Measurements from ENCODE around the gene PRKD2. TPM values are rescaled to one million over a fixed set of nuclear protein-coding genes. Genes with fewer than 3 reads are reported as not detected.

Gene PRKD2
- total and polyA plus RNA-seq, 2 donors (not counting 1 experiment from before 2014, with no cell fraction given) = 8.1 to 11.6 TPM

GRCh38 chr19:46726551-46726950 lies 9.6 kb upstream of the PRKD2 start:
- no peaks in the 10 kb centered on the region for H3K27me3 ChIP-seq (ENCODE audit: control insufficient read depth, insufficient read depth, low read length)
- no peak overlapping the region for H3K4me2 ChIP-seq (ENCODE audit: extremely low read depth, insufficient read depth, low read length)
- H3K79me2 ChIP-seq (ENCODE audit: control insufficient read depth, insufficient read depth, low read length) = peaks cover 14% of the 10 kb centered on the region
- DNase-seq (ENCODE audit: low read depth in 2 of 2) = no peak
- H3K9ac ChIP-seq (ENCODE audit: insufficient read depth, low read length) = no peak overlapping the region
- H3K4me3 ChIP-seq (replicated peaks in 1 of 4; ENCODE audit: control extremely low read depth in 1 of 4, insufficient read depth in 1 of 4, low read depth in 3 of 4, low read length in 4 of 4) = no peak overlapping the region
- peaks cover 57% of the 10 kb centered on the region for H3K36me3 ChIP-seq (ENCODE audit: control insufficient read depth, insufficient read depth, low read length)
- H3K9me3 ChIP-seq (ENCODE audit: control insufficient read depth, insufficient read depth, low read depth, low read length) = no peaks in the 10 kb centered on the region
- TF ChIP-seq CTCF (conservative IDR thresholded peaks at IDR 0.05 in 1 of 2, IDR thresholded peaks at IDR 0.05 in 1 of 2; ENCODE audit: low read depth in 1 of 2, low read length in 2 of 2) = no peak
- no peak for TF ChIP-seq EZH2 (IDR thresholded peaks at IDR 0.05; ENCODE audit: low read length, missing control alignments)
- no peak overlapping the region for H3K27ac ChIP-seq (ENCODE audit: insufficient read depth, low read length)
- H4K20me1 ChIP-seq (ENCODE audit: control insufficient read depth, extremely low read depth, insufficient read depth, low read length) = no peaks in the 10 kb centered on the region
- no peak overlapping the region for H2AFZ ChIP-seq (ENCODE audit: low read length)
- H3K4me1 ChIP-seq (ENCODE audit: control insufficient read depth, extremely low read depth, insufficient read depth, low read length) = peaks cover 9% of the 10 kb centered on the region

- Histone ChIP-seq H3K27ac (ENCODE audit: insufficient read depth, low read length) (no peak overlapping the region), H4K20me1 (ENCODE audit: control insufficient read depth, extremely low read depth, insufficient read depth, low read length) (no peaks in the 10 kb centered on the region), H3K79me2 (ENCODE audit: control insufficient read depth, insufficient read depth, low read length) (peaks cover 9% of the 10 kb centered on the region), H3K4me1 (ENCODE audit: control insufficient read depth, extremely low read depth, insufficient read depth, low read length) (peaks cover 5% of the 10 kb centered on the region), H3K4me3 (replicated peaks in 1 of 4; ENCODE audit: control extremely low read depth in 1 of 4, insufficient read depth in 1 of 4, low read depth in 3 of 4, low read length in 4 of 4) (no peak overlapping the region), H3K36me3 (ENCODE audit: control insufficient read depth, insufficient read depth, low read length) (peaks cover 59% of the 10 kb centered on the region), H3K9me3 (ENCODE audit: control insufficient read depth, insufficient read depth, low read depth, low read length) (no peaks in the 10 kb centered on the region), H3K9ac (ENCODE audit: insufficient read depth, low read length) (no peak overlapping the region), H3K27me3 (ENCODE audit: control insufficient read depth, insufficient read depth, low read length) (no peaks in the 10 kb centered on the region), H2AFZ (ENCODE audit: low read length) (no peak overlapping the region), H3K4me2 (ENCODE audit: extremely low read depth, insufficient read depth, low read length) (no peak overlapping the region)
- no peak for TF ChIP-seq CTCF (conservative IDR thresholded peaks at IDR 0.05 in 1 of 2, IDR thresholded peaks at IDR 0.05 in 1 of 2; ENCODE audit: low read depth in 1 of 2, low read length in 2 of 2)
- no peak for TF ChIP-seq EZH2 (IDR thresholded peaks at IDR 0.05; ENCODE audit: low read length, missing control alignments)
- DNase-seq (ENCODE audit: low read depth in 2 of 2) = no peak
Measured at GRCh38 chr19:46725859-46726393, 9.0 kb upstream of the PRKD2 start.

- no peak for DNase-seq (ENCODE audit: low read depth in 2 of 2)
- no peak overlapping the region for H3K9ac ChIP-seq (ENCODE audit: insufficient read depth, low read length)
- TF ChIP-seq CTCF (conservative IDR thresholded peaks at IDR 0.05 in 1 of 2, IDR thresholded peaks at IDR 0.05 in 1 of 2; ENCODE audit: low read depth in 1 of 2, low read length in 2 of 2) (no peak), EZH2 (IDR thresholded peaks at IDR 0.05; ENCODE audit: low read length, missing control alignments) (no peak)
- H4K20me1 ChIP-seq (ENCODE audit: control insufficient read depth, extremely low read depth, insufficient read depth, low read length) = no peaks in the 10 kb centered on the region
- H3K27me3 ChIP-seq (ENCODE audit: control insufficient read depth, insufficient read depth, low read length) = no peaks in the 10 kb centered on the region
- peaks cover 6% of the 10 kb centered on the region for H3K79me2 ChIP-seq (ENCODE audit: control insufficient read depth, insufficient read depth, low read length)
- H3K4me1 ChIP-seq (ENCODE audit: control insufficient read depth, extremely low read depth, insufficient read depth, low read length) = no peaks in the 10 kb centered on the region
- H3K36me3 ChIP-seq (ENCODE audit: control insufficient read depth, insufficient read depth, low read length) = peaks cover 60% of the 10 kb centered on the region
- no peak overlapping the region for H3K4me2 ChIP-seq (ENCODE audit: extremely low read depth, insufficient read depth, low read length)
- no peak overlapping the region for H2AFZ ChIP-seq (ENCODE audit: low read length)
- H3K27ac ChIP-seq (ENCODE audit: insufficient read depth, low read length) = no peak overlapping the region
- no peak overlapping the region for H3K4me3 ChIP-seq (replicated peaks in 1 of 4; ENCODE audit: control extremely low read depth in 1 of 4, insufficient read depth in 1 of 4, low read depth in 3 of 4, low read length in 4 of 4)
- no peaks in the 10 kb centered on the region for H3K9me3 ChIP-seq (ENCODE audit: control insufficient read depth, insufficient read depth, low read depth, low read length)
Measured at GRCh38 chr19:46725036-46725820, 8.3 kb upstream of the PRKD2 start.

Data from fibroblast of lung (primary cell).